A673 (cell line): ENCODE measurements around the gene ADK.

ENCODE experiments used
- CTCF ChIP-seq: fragments of 300-800, 200-600 bp; sonication (generic); conservative IDR thresholded peaks from 2 replicates; pipeline ENCODE4 v1.5.1; 2017; ENCODE audit warnings: low read depth, mild to moderate bottlenecking, antibody characterized with exemption, low read length, moderate library complexity, mixed read lengths
- EZH2 ChIP-seq: fragments of 200-600 bp; sonication (generic); IDR thresholded peaks from 2 replicates; pipeline ENCODE4 v1.6.1; 2017; ENCODE audit warnings: borderline replicate concordance, low read depth, mild to moderate bottlenecking, mixed read lengths, antibody characterized with exemption, low read length; ENCODE audit not compliant: poor library complexity, severe bottlenecking

GRCh38 chr10:74556072-74556705, 405.2 kb downstream of the ADK start:
- TF ChIP-seq CTCF (no peak), EZH2 (no peak)
